Endothelial cell of umbilical vein (primary cell): ENCODE data around the gene CTBP2.

Experiments used
- CTCF ChIP-seq, 2 donors: IDR thresholded peaks; 1 replicate in 1 of 2; 2 replicates in 1 of 2; pipeline ENCODE4 v1.5.1; 2011; ENCODE audit warnings: low read length in 2 of 2, mild to moderate bottlenecking in 2 of 2, moderate library complexity in 2 of 2, control low read depth in 1 of 2, inconsistent platforms in 1 of 2, low read depth in 1 of 2; ENCODE audit not compliant: insufficient read depth in 1 of 2; ENCODE audit errors: extremely low read depth in 1 of 2
- EZH2 ChIP-seq: IDR thresholded peaks from 2 replicates; pipeline ENCODE4 v1.6.1; 2012; ENCODE audit warnings: borderline replicate concordance, low read depth, mild to moderate bottlenecking, moderate library complexity, low read length, inconsistent platforms; ENCODE audit not compliant: severe bottlenecking
- JUN ChIP-seq: IDR thresholded peaks from 2 replicates; pipeline ENCODE4 v1.6.1; 2011; ENCODE audit warnings: borderline replicate concordance, low read depth; ENCODE audit not compliant: insufficient read length, insufficient read depth
- MYC ChIP-seq: IDR thresholded peaks from one replicate; pipeline ENCODE4 v1.6.1; 2011; ENCODE audit warnings: mild to moderate bottlenecking, low read depth, low read length
- POLR2A ChIP-seq: IDR thresholded peaks from 2 replicates; pipeline ENCODE4 v1.6.1; 2012; ENCODE audit warnings: low read depth, mild to moderate bottlenecking, control low read depth, low read length
- POLR2AphosphoS5 ChIP-seq: IDR thresholded peaks from 2 replicates; pipeline ENCODE4 v1.6.1; 2012; ENCODE audit warnings: low read depth, mild to moderate bottlenecking, control low read depth, low read length, moderate library complexity; ENCODE audit not compliant: insufficient read depth

- TF ChIP-seq CTCF (IDR thresholded peaks at IDR 0.05; ENCODE audit: extremely low read depth in 1 of 2, insufficient read depth in 1 of 2, low read depth in 1 of 2, low read length in 2 of 2) = no peak
- TF ChIP-seq POLR2A = no peak
- no peak for TF ChIP-seq EZH2
- no peak for TF ChIP-seq POLR2AphosphoS5
- TF ChIP-seq JUN = no peak
- TF ChIP-seq MYC = no peak
Observed at GRCh38 chr10:125190946-125191345, 30.6 kb upstream of the CTBP2 start.
